HEK293T (cell line): ENCODE data around the gene DHX9.

Source experiments
- FOXA1 ChIP-seq: fragments of 450-650 bp; IDR thresholded peaks from 2 replicates; pipeline ENCODE4 v1.6.1; 2016; ENCODE audit warnings: mild to moderate bottlenecking
- LEF1 ChIP-seq: fragments of 450-650 bp; IDR thresholded peaks from 2 replicates; pipeline ENCODE4 v1.6.1; 2017; ENCODE audit warnings: mild to moderate bottlenecking, borderline replicate concordance
- SP1 ChIP-seq: fragments of 450-650 bp; IDR thresholded peaks from 2 replicates; pipeline ENCODE4 v1.6.1; 2017
- SUZ12 ChIP-seq: fragments of 450-650 bp; IDR thresholded peaks from 2 replicates; pipeline ENCODE4 v1.6.1; 2016; ENCODE audit warnings: mild to moderate bottlenecking
- TF ChIP-seq, protein P1 (sequence below): fragments of 450-650 bp; IDR thresholded peaks from 2 replicates; pipeline ENCODE4 v1.6.1; 2016

DNA sequence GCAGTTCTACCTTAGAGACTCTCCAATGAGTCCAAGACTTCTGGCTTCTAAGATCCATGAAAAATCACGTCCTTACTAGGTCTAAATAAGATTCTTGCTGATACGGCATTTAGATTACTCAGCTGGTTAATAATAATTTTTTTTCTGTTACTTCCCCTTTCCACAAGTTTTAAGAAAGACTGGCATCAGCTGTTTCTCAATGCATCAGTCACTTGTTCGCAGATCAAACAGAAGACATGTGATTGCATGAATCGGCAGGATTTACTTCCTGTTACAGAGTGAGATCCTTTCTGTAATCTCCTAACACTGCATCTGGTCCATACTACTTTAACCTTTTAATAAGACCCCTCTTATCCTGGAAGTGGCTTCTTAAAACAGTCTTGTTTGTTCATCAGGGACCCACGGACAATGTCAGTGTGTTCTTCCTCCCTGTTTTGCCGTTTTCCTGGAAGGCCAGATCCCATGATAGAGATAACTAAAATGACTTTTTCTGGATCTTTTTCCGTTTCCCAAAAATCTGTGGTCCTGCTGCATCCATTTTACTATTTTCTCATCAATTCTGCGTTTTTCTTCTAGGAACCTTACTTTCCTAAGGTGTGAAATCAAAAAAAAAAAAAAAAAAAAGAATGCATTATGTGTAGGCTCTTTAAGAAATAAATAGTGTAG, 43.5 kb upstream of the DHX9 start:
- TF ChIP-seq LEF1, result no peak
- no peak for TF ChIP-seq SP1
- TF ChIP-seq FOXA1, result no peak
- TF ChIP-seq, protein P1, sequence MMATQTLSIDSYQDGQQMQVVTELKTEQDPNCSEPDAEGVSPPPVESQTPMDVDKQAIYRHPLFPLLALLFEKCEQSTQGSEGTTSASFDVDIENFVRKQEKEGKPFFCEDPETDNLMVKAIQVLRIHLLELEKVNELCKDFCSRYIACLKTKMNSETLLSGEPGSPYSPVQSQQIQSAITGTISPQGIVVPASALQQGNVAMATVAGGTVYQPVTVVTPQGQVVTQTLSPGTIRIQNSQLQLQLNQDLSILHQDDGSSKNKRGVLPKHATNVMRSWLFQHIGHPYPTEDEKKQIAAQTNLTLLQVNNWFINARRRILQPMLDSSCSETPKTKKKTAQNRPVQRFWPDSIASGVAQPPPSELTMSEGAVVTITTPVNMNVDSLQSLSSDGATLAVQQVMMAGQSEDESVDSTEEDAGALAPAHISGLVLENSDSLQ, result no peak
- no peak for TF ChIP-seq SUZ12
